Colonic mucosa (tissue), 4 donors: ENCODE measurements around the gene PRKAG2. TPM values are rescaled to one million over a fixed set of nuclear protein-coding genes. Genes with fewer than 3 reads are reported as not detected.

Experiments used
- DNase-seq: peaks from one replicate; pipeline ENCODE4 v3.0.0-alpha.2; 2020
- H3K27ac ChIP-seq: fragments of 200-600 bp; one replicate; pipeline ENCODE4 v1.8.0; 2021
- H3K27me3 ChIP-seq: fragments of 200-600 bp; one replicate; pipeline ENCODE4 v1.8.0; 2021
- H3K36me3 ChIP-seq: fragments of 200-600 bp; one replicate; pipeline ENCODE4 v1.8.0; 2021
- H3K4me1 ChIP-seq: fragments of 200-600 bp; one replicate; pipeline ENCODE4 v1.8.0; 2021; ENCODE audit warnings: mild to moderate bottlenecking
- H3K4me3 ChIP-seq: fragments of 200-600 bp; one replicate; pipeline ENCODE4 v1.8.0; 2021
- H3K9ac ChIP-seq, 2 donors: one replicate each; pipeline ENCODE4 v1.7.0; 2013; ENCODE audit warnings: control low read depth in 2 of 2, low read depth in 2 of 2, low read length in 2 of 2
- H3K9me3 ChIP-seq: fragments of 200-600 bp; one replicate; pipeline ENCODE4 v1.8.0; 2021
- intact Hi-C: fragments of 100-400 bp; cut with DNase I; formaldehyde crosslinking; loops from one replicate; pipeline ENCODE4 v1.14.1; 2022
- total RNA-seq, 2 donors: library from RNA; stranded (reverse); fragmentation: NEBNext Ultra II Directional in 1 of 2; extraction: Animal tissue kit (Norgen Biotek cat#: 25700) in 1 of 2; gene quantifications; one replicate each; pipeline ENCODE4 v1.2.1, GENCODE V29; 2021
- TF ChIP-seq, protein P1 (sequence below): fragments of 200-600 bp; IDR thresholded peaks from one replicate; pipeline ENCODE4 v1.8.0; 2022; ENCODE audit warnings: antibody characterized with exemption, mild to moderate bottlenecking
- donor health status: healthy.
- donor health status: DM: no; HTN: no; CAD: no.
- donor health status: DM: no; HTN: no; CAD: no.

PRKAG2 gene
- total RNA-seq, 2 donors from 2014 or later: 36.3 to 42.0 TPM

DNA sequence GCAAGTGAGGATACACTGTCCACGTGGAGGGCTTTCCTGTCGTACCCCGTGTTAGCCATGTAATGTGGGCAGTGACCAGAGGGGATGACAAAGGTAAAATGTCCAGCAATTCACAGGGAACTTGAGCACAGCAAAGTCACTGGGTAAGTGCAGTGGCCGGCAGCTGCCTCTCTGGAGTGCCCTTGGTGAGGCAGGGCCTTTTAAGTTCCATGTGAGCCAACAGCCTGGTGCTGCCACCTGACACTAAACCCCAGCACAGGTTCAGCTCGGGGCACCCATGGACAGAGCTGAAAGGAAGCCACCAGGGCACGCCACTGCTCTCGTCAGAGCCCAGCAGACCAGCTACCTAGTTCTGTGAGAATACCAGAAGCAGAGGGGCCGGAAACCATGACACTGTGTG is 168.3 kb downstream of the PRKAG2 start:
- H3K4me3 ChIP-seq: no peak overlapping the region
- no peaks in the 10 kb centered on the region for H3K4me1 ChIP-seq
- H3K27ac ChIP-seq: no peak overlapping the region
- TF ChIP-seq, protein P1, sequence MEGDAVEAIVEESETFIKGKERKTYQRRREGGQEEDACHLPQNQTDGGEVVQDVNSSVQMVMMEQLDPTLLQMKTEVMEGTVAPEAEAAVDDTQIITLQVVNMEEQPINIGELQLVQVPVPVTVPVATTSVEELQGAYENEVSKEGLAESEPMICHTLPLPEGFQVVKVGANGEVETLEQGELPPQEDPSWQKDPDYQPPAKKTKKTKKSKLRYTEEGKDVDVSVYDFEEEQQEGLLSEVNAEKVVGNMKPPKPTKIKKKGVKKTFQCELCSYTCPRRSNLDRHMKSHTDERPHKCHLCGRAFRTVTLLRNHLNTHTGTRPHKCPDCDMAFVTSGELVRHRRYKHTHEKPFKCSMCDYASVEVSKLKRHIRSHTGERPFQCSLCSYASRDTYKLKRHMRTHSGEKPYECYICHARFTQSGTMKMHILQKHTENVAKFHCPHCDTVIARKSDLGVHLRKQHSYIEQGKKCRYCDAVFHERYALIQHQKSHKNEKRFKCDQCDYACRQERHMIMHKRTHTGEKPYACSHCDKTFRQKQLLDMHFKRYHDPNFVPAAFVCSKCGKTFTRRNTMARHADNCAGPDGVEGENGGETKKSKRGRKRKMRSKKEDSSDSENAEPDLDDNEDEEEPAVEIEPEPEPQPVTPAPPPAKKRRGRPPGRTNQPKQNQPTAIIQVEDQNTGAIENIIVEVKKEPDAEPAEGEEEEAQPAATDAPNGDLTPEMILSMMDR: no peak
- H3K27me3 ChIP-seq: no peaks in the 10 kb centered on the region
- DNase-seq: no peak
- intact Hi-C loops: no loop called here
- no peak overlapping the region for H3K9ac ChIP-seq
- no peaks in the 10 kb centered on the region for H3K9me3 ChIP-seq
- H3K36me3 ChIP-seq: no peaks in the 10 kb centered on the region

DNA sequence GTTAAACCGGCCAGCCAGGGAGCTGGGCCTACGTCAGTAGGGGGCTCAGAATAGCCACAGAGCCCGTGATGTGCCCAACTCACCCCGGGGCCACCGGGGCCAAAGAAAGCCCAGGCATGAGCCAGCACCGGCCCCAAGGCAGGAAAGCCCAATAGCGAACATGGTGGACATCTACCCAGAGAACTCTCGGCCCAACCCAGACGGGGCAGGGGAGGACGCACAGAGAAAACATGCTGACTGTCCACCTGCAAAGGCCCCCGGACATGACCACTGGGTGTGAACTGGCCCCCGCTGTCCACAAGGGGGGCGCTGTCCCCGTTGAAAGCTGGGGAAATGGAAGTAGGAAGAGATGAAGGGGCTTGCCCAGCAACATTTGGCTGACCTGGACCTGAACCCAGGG is 169.2 kb downstream of the PRKAG2 start:
- intact Hi-C loops: no loop called here
- DNase-seq: no peak

DNA sequence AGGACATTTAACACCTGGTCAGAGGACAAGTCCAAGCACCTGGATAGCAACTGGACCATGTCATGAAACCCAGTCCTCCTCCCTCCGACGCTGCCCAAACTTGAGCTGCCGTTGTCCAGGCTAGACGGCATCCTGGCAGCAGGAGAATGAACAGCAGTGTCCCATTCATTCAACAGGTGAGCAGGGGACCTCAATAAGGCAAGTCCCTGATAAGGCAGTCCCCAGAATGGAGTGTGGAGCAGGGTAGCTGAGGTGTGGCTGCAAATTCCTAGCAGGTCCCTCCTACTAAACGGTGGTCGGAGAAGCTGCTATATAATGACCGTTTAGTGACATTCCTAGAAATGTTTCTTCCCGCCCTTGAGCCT is 169.8 kb downstream of the PRKAG2 start:
- Histone ChIP-seq H3K27me3 (no peaks in the 10 kb centered on the region), H3K27ac (no peak overlapping the region), H3K4me1 (no peaks in the 10 kb centered on the region), H3K9me3 (no peaks in the 10 kb centered on the region), H3K9ac (no peak overlapping the region), H3K36me3 (no peaks in the 10 kb centered on the region), H3K4me3 (no peak overlapping the region)
- intact Hi-C loops: no loop called here
- TF ChIP-seq, protein P1: no peak
- DNase-seq: no peak

More for the DNA sequence above, 169.2 kb downstream of the PRKAG2 start:
- H3K36me3 ChIP-seq: no peaks in the 10 kb centered on the region
- no peaks in the 10 kb centered on the region for H3K9me3 ChIP-seq
- no peak overlapping the region for H3K9ac ChIP-seq
- no peak overlapping the region for H3K4me3 ChIP-seq
- no peak overlapping the region for H3K27ac ChIP-seq
- no peaks in the 10 kb centered on the region for H3K27me3 ChIP-seq
- no peaks in the 10 kb centered on the region for H3K4me1 ChIP-seq
- TF ChIP-seq, protein P1: no peak

DNA sequence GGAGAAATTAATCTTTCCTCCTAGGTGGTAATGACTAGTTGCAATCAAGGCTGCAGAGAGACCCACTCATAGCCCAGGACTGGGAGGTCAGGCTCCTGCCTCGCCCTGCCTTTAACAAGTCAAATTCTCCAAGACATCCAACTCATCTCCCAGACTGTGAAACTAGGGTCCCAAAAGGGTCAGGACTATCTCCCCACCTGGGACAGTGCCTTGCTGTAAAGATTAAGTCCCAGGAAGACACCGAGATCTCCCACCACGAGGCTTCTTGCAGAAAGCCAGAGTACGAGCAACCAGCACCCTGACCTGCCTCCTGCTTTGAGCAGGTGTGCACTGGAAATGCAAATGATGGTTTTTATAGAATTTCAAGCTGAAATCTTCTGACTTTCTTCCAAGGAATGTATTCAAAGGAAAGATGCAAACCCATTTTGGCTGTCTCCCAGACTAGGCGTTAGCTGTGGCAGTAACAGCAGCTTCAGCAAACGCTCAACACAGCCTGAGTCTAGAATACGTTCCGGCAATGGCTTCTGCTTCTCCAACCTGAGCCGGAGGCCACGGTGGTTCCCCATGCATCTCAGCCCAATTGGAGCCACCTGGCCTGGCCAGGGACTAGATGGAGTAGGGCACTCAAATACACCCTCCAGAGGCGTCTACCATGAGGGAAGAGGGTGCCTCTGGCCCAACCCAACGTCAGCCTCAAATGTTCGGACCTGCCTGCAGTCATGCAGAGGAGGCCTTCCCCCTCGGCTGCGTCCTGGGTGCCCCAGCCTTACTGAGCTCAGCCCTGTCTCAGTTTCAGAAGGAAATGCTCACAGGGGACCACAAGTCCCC is 170.4 kb downstream of the PRKAG2 start:
- Histone ChIP-seq H3K27me3 (no peaks in the 10 kb centered on the region), H3K36me3 (no peaks in the 10 kb centered on the region), H3K9me3 (no peaks in the 10 kb centered on the region), H3K4me1 (no peaks in the 10 kb centered on the region), H3K27ac (no peak overlapping the region), H3K9ac (no peak overlapping the region), H3K4me3 (no peak overlapping the region)
- no peak for DNase-seq
- intact Hi-C loops: no loop called here
- TF ChIP-seq, protein P1: no peak

DNA sequence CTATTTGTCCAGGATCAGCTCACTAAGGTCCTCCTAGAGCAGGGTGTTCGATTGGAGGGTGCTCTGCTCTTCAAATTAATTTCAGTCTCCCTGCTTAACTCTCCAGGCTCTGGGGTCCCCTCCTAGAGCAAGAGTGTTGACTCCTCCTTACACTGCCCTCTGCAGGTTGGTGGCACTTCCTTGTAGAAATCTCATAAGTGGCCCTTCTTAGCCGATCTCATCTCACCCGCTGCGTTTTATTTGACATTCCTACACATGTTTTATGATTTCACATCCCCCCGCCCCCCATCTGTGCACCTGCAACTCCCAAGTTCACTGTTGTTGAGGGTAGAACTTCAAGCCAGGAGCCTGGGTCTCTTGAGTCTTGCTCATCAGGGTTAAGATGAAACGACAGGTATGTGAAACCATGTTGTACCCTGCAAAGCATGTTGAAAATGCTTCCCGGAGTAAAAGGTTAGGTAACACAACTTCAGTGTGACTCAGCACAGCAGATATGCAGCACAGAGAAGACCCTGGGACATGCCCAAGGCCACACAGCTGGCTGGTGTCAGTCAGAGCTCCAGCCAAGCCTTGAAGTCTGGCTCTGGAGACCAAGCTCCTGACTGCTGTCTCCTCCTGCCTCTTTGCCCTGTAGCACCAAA is 171.2 kb downstream of the PRKAG2 start:
- Histone ChIP-seq H3K4me3 (no peak overlapping the region), H3K36me3 (no peaks in the 10 kb centered on the region), H3K4me1 (no peaks in the 10 kb centered on the region), H3K27me3 (no peaks in the 10 kb centered on the region), H3K27ac (no peak overlapping the region), H3K9me3 (no peaks in the 10 kb centered on the region), H3K9ac (no peak overlapping the region)
- intact Hi-C loops: no loop called here
- DNase-seq: peak; percentile 33
- TF ChIP-seq, protein P1: no peak
